ENCODE measurements around the gene NCOA3. TPM values are rescaled to one million over a fixed set of nuclear protein-coding genes. Genes with fewer than 3 reads are reported as not detected.

The NCOA3 gene
- total RNA-seq, 1 experiment from 2014 or later: 25.9 TPM

DNA sequence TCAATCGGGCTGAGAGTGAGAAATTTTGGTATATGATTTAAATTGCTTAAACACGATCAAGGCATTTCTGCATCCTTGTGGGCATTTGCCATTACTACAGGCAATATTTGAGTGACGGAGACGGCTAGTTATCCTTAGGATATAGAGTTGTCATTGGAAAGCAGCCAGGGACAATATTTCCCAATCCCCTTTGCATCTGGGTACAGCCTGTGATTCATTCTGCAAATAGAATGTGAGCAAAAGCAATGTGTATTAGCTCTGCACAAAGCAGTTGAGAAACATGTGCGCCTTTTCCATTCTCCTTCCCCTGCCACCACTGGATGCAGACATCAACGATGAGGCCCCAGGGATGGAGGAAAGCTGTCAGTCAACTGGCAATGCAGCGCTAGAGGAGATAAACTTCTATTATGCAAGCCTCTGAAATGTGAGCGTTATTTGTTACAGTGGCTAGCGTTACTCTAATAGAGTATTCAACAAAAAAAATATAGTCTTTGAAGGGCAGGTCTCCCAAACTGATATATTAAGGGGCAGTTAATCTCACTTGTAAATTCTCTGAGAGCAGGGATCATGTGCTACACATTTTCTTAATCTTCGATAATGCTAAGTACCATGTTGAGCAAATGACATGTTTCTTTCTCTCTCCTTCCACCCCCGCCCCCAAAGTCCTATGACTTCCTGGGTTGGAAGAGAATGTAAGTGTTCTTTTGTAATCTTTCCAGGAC is 37.1 kb upstream of the NCOA3 start:
- no TSS peak for BruUV-seq (replicated peaks)
- TF ChIP-seq, protein P1, sequence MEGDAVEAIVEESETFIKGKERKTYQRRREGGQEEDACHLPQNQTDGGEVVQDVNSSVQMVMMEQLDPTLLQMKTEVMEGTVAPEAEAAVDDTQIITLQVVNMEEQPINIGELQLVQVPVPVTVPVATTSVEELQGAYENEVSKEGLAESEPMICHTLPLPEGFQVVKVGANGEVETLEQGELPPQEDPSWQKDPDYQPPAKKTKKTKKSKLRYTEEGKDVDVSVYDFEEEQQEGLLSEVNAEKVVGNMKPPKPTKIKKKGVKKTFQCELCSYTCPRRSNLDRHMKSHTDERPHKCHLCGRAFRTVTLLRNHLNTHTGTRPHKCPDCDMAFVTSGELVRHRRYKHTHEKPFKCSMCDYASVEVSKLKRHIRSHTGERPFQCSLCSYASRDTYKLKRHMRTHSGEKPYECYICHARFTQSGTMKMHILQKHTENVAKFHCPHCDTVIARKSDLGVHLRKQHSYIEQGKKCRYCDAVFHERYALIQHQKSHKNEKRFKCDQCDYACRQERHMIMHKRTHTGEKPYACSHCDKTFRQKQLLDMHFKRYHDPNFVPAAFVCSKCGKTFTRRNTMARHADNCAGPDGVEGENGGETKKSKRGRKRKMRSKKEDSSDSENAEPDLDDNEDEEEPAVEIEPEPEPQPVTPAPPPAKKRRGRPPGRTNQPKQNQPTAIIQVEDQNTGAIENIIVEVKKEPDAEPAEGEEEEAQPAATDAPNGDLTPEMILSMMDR (IDR thresholded peaks at IDR 0.05 in 2 of 3, conservative IDR thresholded peaks at IDR 0.05 in 1 of 3; ENCODE audit: borderline replicate concordance in 1 of 3, insufficient read depth in 1 of 3, low read depth in 2 of 3, low read length in 2 of 3): peak in 1 of 3 experiments; percentile 41; a peak in 1 of 6 replicates
- TF ChIP-seq POLR2AphosphoS5 (IDR thresholded peaks at IDR 0.05; ENCODE audit: low read depth, low read length): no peak
- peak; percentile 60 for TF ChIP-seq CEBPB (IDR thresholded peaks at IDR 0.05; ENCODE audit: low read depth)
- no peak for TF ChIP-seq JUND (IDR thresholded peaks at IDR 0.05)
- TF ChIP-seq ZNF274 (IDR thresholded peaks at IDR 0.05; ENCODE audit: low read depth, low read length): no peak
- TF ChIP-seq, protein P2, sequence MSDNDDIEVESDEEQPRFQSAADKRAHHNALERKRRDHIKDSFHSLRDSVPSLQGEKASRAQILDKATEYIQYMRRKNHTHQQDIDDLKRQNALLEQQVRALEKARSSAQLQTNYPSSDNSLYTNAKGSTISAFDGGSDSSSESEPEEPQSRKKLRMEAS (IDR thresholded peaks at IDR 0.05): no peak
- TF ChIP-seq, protein P3, sequence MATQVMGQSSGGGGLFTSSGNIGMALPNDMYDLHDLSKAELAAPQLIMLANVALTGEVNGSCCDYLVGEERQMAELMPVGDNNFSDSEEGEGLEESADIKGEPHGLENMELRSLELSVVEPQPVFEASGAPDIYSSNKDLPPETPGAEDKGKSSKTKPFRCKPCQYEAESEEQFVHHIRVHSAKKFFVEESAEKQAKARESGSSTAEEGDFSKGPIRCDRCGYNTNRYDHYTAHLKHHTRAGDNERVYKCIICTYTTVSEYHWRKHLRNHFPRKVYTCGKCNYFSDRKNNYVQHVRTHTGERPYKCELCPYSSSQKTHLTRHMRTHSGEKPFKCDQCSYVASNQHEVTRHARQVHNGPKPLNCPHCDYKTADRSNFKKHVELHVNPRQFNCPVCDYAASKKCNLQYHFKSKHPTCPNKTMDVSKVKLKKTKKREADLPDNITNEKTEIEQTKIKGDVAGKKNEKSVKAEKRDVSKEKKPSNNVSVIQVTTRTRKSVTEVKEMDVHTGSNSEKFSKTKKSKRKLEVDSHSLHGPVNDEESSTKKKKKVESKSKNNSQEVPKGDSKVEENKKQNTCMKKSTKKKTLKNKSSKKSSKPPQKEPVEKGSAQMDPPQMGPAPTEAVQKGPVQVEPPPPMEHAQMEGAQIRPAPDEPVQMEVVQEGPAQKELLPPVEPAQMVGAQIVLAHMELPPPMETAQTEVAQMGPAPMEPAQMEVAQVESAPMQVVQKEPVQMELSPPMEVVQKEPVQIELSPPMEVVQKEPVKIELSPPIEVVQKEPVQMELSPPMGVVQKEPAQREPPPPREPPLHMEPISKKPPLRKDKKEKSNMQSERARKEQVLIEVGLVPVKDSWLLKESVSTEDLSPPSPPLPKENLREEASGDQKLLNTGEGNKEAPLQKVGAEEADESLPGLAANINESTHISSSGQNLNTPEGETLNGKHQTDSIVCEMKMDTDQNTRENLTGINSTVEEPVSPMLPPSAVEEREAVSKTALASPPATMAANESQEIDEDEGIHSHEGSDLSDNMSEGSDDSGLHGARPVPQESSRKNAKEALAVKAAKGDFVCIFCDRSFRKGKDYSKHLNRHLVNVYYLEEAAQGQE (IDR thresholded peaks at IDR 0.05; ENCODE audit: low read depth): no peak
- TF ChIP-seq CBX3 (IDR thresholded peaks at IDR 0.05; ENCODE audit: low read depth): no peak
- no peak for TF ChIP-seq FOSL1 (IDR thresholded peaks at IDR 0.05; ENCODE audit: low read depth)
- no peak for TF ChIP-seq YY1 (IDR thresholded peaks at IDR 0.05; ENCODE audit: extremely low read depth, insufficient replicate concordance, low read depth, low read length)
- TF ChIP-seq SP1 (IDR thresholded peaks at IDR 0.05; ENCODE audit: low read depth): no peak
- TF ChIP-seq EZH2 (IDR thresholded peaks at IDR 0.05): no peak
- TF ChIP-seq SRF (IDR thresholded peaks at IDR 0.05; ENCODE audit: low read depth): no peak
- TF ChIP-seq TCF7L2 (IDR thresholded peaks at IDR 0.05; ENCODE audit: borderline replicate concordance, extremely low read depth, insufficient read depth, insufficient read length): no peak
- TF ChIP-seq, protein P4, sequence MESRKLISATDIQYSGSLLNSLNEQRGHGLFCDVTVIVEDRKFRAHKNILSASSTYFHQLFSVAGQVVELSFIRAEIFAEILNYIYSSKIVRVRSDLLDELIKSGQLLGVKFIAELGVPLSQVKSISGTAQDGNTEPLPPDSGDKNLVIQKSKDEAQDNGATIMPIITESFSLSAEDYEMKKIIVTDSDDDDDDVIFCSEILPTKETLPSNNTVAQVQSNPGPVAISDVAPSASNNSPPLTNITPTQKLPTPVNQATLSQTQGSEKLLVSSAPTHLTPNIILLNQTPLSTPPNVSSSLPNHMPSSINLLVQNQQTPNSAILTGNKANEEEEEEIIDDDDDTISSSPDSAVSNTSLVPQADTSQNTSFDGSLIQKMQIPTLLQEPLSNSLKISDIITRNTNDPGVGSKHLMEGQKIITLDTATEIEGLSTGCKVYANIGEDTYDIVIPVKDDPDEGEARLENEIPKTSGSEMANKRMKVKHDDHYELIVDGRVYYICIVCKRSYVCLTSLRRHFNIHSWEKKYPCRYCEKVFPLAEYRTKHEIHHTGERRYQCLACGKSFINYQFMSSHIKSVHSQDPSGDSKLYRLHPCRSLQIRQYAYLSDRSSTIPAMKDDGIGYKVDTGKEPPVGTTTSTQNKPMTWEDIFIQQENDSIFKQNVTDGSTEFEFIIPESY (IDR thresholded peaks at IDR 0.05; ENCODE audit: extremely low read depth, insufficient replicate concordance, low read length): no peak
- TF ChIP-seq RAD21 (IDR thresholded peaks at IDR 0.05; ENCODE audit: low read depth): peak; percentile 32; the same call in 1 of the 2 replicates
- POLR2A ChIA-PET: no interaction called here
- ATAC-seq: peak; percentile 85
- H3K27me3 ChIP-seq (ENCODE audit: insufficient read depth, low read length): no peaks in the 10 kb centered on the region
- no peaks in the 10 kb centered on the region for H3K9me3 ChIP-seq (ENCODE audit: control insufficient read depth in 1 of 2, insufficient read depth in 1 of 2, low read depth in 1 of 2, low read length in 2 of 2)
- H4K20me1 ChIP-seq (ENCODE audit: insufficient read depth): no peaks in the 10 kb centered on the region
- H3K4me3 ChIP-seq (replicated peaks in 1 of 2; ENCODE audit: low read depth in 1 of 2, low read length in 2 of 2): no peak overlapping the region
- no peak overlapping the region; the same call in 1 of the 2 replicates for H3K4me2 ChIP-seq (ENCODE audit: low read length)
- no peak overlapping the region for H2AFZ ChIP-seq (ENCODE audit: low read depth, low read length, poor library complexity, severe bottlenecking)
- intact Hi-C loops (cut with micrococcal nuclease): no loop called here
- no peak overlapping the region for H3K9ac ChIP-seq (ENCODE audit: low read length)
- H3K4me1 ChIP-seq (ENCODE audit: control insufficient read depth in 1 of 2, insufficient read depth in 2 of 2, low read length in 2 of 2): peaks cover 6% of the 10 kb centered on the region in 2 experiments; a peak in 3 of 4 replicates
- H3K36me3 ChIP-seq (ENCODE audit: control insufficient read depth in 1 of 2, insufficient read depth in 2 of 2, low read length in 2 of 2): no peaks in the 10 kb centered on the region
- H3K27ac ChIP-seq (ENCODE audit: low read depth, low read length): no peak overlapping the region
- peak; percentile 36 for DNase-seq (ENCODE audit: low read depth, low spot score)
- CTCF ChIA-PET: no interaction called here
- H3K9me2 ChIP-seq (ENCODE audit: insufficient read depth): no peaks in the 10 kb centered on the region
- RAD21 ChIA-PET (ENCODE audit: low non-redundant PET in 1 of 2, low total read pairs in 2 of 2, uncharacterized antibody in 2 of 2, unreplicated experiment in 2 of 2): no interaction called here
- no peaks in the 10 kb centered on the region for H3K79me2 ChIP-seq (ENCODE audit: insufficient read depth, low read length)

Measured in HCT116 (cell line).